HG02763 (cell line): Measurements from ENCODE around the gene CMIP.

Source experiments
- ATAC-seq: cut with Tn5 transposase; IDR thresholded peaks from one replicate; pipeline ENCODE4 v1.9.1; 2021; ENCODE audit warnings: mild to moderate bottlenecking, moderate library complexity; ENCODE audit not compliant: unreplicated experiment

The CMIP gene

DNA sequence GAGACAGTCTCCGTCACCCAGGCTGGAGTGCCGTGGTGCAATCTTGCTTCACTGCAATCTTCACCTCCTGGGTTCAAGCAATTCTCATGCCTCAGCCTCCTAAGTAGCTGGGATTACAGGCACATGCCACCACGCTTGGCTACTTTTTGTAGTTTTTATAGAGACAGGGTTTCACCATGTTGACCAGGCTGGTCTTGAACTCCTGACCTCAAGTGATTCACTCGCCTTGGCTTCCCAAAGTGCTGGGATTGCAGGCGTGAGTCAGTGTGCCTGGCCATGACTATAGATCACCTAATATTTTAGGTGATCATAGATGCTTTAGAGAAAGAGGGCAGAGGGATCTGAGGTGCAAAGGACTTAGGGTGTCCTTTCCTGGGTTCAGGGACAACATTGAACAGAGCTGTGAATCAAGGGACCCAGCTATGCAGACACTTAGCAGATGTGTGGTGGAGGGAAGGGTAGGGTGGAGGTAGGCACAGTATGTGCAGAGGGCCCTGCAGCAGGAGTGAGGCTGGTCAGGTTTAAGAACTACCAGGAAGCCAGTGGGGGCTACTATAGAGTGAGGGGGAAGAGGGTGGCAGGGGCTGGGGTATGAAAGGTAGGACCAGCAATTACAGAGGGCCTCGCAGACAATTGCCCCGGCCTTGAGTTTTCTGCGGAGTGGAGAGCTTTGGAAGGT, 116.5 kb downstream of the CMIP start:
- no peak for ATAC-seq

DNA sequence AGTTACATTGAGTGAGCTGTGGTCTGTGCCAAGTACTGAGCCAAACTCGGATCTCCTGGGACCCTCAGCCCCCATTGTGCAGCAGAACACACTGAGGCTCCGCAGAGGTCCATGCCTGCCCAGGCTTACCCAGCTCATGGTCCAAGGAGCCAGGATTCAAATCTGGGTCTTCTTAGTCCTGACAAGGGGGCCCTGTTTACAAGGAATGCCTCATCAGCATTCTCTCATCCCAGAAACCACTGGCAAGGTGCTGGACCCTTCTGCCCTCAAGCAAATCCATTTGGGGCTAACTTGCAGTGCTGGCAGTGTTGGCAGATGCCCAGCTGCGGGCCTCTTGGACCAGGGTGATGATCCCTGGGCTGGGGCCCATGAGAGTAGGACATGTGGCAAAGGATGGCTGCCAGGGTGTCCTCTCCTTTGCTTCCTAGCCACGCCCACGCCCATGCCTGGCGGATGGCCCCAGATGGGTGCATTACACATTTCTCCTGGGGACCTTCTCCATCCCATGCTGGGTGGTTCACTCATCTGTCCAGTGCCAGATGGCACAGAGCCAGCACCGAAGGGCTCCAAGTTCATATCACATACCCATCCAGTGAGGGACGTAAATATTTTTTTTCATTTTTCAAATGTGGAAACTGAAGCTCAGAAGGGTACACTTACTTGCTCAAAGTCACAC, 117.7 kb downstream of the CMIP start:
- no peak for ATAC-seq

DNA sequence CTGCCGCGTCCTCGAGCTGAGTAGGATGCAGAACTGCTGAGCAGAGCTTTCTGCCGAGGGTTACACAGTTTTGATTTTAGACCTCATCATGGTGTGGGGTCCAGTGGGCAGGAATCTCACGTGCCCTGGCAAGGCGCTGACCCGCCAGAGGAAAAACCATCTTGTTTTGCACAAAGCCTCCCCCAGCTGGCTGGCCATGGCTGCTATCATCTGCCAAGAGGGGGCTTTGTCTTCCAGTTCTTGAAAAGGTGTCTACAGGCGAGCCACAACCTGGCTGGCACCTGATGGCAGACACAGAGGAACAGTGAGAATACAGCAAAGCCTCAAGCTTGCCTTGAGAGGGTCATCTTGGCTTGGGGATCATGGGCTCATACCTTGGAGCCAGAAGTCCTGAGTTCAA, 118.3 kb downstream of the CMIP start:
- no peak for ATAC-seq

DNA sequence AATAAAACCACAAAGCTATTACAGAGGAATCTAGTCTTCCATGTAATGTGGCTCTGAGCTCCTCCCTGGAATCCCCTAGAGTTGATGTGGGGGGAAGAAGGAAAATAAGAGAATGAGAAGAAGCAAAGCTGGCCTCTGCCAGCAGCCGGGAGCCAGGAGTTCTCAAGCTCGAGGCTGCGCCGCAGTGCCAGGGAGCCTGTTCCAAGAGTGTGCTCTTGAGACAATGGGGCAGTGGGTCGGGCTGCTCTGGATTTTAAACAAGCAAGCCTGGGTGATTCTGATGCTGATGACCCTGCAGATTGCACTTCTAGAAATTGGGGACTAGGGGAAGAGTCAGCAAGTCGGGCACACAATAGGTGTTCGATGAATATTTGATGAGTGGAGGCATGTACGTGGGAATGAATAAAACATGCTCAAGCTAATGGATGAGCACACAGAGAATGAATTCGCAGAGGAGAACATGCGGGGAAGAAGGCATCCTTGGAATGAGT, 119.9 kb downstream of the CMIP start:
- ATAC-seq: no peak

DNA sequence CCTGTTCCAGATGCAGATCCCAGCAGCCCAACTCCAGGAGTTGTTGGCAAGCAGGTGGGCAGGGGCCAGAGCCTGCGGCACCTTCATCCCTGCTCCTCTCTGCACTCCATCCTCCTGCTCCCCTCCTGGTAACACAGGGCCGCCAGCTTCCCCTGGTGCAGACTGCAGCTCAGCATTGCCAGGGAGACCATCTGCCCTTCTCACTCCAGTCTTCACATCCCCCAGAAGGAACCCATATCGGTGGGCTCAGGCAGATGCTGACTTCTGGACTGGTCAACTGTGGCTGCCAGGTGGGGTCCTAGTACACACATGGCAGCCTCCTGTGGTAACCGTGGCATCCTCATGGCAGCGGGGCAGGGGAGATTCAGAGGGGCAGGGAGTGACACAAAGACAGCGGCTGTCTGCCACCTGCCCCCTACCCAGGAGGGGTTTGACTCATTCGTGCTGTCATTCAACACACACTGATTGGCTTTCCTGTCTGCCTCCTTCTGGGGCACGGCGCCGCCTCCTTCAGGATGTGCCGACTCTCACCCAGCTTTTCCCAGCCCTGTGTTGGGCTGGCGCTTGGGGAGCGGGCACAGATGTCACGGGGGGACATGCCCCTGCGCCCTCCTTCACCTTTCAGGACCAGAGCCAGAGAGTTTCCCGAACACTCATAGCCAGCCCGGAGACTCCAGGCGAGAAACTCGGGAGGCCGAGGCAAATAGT, 120.9 kb downstream of the CMIP start:
- ATAC-seq: no peak

DNA sequence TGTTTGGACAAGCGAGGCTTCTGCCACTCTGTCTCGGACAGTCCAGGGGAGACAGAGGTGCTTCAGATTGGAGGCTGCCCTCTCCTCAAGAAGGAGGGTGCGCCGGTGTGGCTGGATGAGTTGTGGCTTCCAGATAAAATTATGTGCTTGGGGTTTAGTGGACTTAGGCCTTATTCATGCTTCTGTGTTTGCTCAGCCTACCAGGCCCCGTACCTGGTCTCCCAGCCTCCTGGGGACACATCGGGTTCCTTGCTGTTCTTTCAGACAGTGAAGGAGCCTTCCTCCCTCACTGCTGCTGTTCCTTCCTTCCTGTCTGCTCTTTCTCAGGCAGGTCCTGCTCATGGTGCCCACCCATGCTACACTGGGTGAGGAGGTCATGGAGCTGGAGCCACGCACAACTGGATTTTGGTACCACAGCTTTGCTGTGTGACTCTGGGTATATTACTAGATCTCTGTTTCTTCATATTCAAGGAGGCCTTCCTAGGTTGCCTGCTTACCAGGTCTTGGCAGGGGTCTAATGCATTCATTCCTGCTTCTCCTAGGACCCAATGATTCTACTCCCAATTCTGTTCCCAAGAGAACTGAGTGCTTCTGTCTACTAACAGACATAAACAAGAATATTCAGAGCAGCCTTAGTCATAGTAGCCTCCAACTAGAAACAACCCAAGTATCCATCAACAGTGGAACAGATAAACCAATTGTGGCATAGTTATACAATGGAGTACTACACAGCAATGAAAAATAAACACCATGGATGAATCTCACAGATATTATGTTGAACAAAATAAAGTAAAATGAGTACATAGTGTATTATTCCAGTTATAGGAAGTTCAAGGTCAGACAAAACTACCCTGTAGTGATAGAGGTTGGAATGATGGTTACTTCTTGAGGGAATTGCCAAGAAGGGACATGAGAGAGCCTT, 121.7 kb downstream of the CMIP start:
- no peak for ATAC-seq

DNA sequence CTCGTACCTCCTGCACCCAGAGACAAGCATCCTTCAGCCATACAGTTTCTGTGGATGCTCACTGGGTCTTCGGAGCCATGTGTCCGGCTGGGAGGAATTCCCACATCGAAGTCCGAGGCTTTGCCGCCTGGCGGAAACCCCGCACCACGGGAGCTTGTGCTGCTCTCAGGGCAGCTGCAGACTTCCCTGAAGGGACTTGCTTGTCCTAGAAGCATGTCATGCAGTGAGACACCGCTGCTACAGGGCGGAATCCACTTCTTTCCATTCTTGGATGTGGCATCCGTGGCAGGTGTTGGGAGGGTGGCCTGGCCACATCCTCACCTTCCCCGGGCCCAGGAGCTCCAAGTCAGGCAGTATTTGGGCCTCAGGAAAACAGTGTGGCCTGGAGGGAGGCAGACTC, 122.5 kb downstream of the CMIP start:
- no peak for ATAC-seq

DNA sequence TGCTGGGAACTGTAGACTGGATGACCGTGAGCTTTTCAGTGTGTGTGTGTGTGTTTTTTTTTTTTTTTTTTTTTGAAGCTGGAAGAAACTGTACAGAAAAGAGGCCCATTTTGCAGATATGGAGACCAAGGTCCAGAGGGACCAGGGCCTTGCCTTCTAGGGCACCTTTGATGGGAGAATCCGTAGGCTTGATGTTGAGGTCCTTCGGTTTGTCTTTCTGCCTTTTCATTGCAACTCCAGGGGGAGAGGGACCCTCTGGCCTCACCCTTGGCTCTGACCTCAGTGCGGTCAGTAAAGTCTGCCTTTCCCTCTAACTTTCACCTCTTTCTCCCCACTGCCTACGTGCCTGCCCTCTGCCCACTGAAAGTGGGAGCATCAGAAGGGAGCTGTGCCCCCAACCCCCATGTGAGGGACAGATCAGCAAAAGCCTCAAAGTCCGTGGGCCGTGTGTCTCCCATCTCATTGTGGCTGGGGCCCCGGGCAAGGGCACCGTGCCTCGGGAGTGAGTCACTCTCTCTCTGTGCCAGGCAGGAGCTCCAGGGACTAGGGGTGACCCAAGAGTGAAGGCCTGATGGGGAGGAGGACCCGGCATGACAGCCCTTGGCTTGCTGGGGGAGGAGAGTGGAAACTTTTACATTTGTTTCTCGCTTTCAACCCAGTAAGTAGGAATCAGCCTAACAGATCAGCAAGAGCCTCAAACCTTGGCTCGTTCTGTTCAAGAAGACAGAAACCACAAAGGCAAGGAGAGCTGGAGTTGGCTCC, 123.6 kb downstream of the CMIP start:
- ATAC-seq: no peak

DNA sequence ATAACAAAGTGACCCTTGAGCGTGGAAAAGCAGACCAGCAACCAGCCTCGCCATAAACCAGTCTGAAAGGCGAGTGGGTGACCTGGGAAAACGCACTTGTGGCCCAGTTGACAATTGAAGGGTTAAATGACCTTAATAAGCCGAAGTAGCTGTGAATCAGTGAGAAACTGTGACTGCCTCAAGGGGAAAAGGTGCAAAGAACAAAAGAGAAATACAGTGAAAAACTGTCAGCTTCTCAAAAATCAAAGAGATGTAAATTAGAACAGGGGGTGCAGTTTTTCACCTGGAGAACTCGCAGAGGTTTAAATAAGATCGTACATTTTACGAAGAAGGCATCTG, 124.1 kb downstream of the CMIP start:
- ATAC-seq: no peak

DNA sequence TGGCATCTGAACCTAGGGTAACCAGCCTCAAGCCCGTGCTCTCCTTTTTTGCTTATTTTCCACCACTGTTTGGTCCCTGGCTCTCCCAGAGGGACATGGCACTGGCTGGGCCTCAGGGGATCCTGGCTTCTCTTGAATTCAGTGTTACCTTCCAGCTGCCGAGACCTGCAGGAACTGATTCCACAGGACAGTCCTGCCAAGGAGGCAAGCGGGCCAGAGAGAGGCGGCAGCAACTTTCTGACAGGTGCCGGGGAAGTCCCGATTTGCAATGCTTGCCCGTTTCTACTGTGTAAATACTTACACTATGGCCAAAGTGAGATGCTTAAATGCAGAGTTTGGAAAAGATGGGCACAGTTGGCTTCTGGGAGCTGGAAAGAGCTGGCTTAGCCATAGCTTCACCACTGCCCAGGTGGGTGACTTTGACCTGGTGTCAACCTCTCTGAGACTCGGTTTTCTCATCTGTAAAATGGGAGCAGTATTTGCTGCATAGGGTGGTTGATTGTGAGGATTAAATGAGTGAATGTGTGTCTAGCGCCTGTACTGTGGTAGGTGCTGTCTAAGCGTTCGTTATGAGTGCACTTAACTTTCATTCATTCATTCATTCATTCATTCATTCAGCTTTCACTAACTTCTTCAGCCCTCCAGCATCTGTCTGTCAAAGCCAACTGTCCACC, 124.9 kb downstream of the CMIP start:
- ATAC-seq: no peak

DNA sequence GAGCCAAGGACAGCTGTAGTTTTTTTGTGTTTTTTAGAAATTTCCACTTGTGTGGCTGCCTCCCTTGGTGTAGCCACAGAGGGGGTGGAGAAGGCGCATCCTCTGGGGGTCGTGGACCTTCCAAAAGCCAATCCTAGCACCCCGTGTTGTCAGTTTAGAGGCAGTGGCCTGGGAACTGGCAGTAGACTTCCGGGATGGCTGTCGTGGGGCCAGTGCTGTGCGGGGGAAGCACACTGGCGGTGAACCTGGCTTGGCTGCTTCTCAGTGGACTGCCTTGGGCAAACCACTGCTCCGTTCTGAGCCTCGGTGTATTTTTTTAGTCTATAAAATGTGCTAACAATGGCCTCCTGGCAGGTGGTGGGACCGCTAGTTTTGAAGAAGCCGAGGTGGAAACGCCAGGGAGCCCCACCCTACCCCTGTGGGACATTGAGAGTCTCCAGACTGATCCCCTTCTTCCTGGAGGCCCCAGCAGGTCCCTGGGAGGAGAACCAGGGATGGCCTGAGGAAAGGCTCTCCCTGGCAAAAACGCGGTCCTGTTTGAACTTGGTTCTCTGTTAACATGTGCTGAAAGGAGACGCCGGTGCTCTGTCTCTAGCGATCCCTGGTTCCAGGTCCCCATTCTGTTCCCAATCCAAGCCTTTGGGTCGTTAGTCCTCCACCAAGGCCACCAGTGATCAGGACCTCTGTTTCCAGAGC, 125.7 kb downstream of the CMIP start:
- no peak for ATAC-seq

DNA sequence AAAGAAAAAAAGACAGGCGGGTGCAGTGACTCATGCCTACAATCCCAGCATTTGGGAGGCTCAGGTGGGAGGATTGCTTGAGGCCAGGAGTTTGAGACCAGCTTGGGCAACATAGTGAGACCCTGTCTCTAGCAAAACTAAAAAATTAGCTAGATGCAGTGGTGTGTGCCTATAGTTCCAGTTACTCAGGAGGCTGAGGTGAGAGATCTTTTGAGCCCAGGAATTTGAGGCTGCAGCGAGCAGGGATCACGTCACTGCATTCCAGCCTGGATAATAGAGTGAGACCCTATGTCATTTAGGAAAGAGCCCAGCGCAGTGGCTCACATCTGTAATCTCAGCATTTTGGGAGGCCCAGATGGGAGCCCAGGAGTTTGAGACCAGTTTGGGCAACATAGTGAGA, 126.6 kb downstream of the CMIP start:
- ATAC-seq: no peak

DNA sequence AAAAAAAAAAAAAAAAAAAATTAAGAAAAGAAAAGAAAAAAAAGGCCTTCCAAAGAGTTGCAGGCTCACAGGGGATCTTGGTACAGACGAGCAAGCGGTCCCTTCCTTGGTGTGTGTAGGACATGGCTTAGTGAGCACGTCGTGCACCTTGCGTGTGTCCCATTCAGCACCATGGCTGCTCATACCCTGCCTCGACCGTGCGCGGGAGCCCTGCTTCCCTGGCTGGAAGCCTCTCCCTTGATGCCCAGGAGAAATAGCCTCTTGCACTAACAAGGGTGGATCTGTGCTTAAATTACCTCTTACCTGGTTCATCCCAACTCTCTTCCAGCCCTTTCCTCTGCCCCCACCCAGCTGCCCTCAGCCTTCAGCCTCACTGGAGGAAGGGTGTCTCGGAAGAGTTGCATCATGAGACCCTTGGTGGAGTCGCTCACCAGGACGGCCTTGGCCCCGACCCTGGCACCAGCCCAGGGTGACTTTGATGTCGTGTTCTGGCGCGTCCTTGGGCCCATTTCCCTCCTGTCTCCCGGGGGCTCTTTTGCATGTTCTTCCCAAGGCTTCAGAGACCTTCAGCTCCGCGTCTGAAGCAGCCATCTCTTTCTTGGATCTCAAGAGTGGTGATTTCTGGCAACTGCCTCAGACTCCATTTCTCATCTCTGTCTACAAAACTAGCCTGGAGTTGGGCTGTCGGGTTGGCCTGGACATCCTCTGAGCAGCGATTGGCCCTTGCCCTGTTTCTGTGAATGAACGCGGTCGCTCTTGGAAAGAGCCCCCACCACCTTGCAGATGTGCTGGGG, 127.2 kb downstream of the CMIP start:
- ATAC-seq: no peak

DNA sequence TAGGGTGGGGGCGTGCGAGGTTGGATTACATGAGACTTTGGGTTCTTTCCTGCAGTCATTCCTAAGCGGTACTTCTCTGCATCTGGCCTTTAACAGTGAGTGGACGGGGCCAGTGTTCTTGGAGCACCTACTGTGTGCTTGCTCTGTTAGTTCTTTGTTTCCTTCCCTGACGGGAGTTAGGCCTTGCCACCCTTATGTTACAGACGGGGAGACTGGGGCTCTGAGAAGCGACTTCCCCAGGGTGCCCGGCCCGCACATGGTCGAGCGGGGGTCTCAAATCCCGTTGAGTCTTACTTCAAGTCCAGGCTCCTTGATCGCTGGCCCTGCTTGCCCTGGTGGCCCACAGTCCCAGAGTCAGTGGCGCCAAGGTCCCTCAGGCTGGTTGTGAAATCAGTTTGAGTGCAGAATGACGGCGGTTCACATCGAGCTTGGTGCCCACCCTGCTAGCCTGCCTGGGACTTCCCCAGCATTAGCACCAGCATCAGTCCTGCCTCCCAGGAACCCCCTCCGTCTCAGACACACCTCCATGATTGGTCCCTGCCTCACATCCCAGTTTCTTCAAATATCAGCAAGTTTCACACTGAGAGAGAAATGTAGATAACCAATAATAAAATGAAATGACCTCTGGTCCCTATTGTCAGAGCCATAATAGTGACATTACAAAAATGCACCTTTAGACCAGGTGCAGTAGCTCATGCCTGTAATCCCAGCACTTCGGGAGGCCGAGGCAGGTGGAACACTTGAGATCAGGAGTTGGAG, 128.0 kb downstream of the CMIP start:
- no peak for ATAC-seq

DNA sequence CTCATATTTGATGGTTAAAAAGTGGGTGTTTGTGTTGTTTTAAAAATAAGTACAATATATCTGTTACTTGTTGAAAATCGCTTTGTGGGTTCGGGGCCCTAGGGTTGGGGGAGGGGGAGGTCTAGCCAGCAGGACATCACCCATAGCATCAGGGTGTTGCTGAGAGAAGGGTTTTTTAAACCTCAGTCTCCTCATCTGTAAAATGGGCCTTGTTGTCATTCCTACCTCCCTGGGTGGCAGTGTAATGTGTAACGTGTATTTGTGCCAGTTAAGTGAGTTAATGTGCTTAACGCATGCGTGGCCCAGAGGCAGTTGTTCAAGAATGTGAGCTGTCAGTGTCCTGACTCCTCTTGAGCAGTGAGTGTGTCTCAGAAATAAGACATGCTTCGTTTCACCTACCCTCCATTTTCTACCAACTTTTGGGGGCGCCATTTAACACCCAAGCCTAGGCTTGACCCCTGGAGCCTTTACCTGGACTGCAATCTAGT, 129.0 kb downstream of the CMIP start:
- no peak for ATAC-seq

DNA sequence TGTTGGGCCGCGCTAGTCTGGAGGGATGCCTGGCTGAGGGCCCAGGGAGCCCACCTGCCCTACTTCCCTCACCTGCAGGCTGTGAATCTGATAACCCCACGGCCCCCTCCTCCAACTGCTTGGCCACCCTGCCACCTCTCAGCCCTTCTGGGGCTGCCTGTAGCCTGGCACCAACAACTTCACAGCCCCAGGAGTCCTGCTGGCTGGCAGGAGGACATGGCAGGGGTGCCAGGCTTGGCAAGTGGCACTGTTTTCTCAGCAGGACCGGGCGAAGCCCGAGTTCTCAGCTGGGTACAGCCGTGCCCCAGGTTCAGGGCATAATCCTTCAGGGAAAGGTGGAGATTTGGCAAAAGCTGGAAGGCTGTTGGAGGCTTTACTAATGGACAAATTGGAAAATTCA, 129.6 kb downstream of the CMIP start:
- no peak for ATAC-seq

DNA sequence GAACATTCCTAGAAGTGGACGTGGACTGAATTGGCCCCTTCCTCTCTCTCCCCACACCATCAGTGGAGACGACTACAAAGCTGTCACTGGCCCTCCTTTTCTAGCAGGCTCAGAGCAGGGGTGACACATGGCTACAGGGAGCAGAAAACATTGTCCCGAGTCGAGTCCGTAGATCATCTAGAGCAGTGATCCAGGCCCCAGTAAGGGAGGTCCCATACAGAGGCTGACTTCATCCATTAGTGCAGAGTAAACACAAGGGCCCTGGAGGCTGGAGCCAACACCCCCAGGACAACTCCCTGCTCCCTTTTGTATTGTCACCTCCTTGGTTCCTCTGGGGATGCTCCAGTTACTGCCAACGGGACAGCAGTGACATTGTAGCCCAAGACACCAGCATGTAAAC, 130.7 kb downstream of the CMIP start:
- no peak for ATAC-seq

DNA sequence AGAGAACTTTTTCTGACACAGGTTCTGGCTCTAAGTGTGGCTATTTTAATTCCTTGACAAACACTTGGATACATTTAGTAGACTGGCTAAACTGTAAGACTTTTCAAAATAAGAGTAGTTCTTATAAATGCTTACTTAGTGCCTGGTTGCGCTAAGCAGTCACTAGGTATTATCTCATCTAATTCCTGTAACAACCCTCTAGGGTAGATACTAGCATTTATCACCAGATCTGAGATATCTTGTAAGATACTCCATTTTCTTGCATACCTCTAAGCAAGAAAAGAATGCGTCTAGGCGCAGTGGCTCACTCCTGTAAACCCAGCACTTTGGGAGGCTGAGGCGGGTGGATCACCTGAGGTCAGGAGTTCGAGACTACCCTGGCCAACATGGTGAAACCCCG, 131.2 kb downstream of the CMIP start:
- no peak for ATAC-seq
